WERI-Rb-1 (cell line): ENCODE measurements around the gene PRKCG.
A peak's percentile ranks its signal among the peaks of the same experiment; 100 is the strongest.

Experiments
- DNase-seq: peaks from one replicate; pipeline ENCODE4 v3.0.0-alpha.2; 2020
- H3K27ac ChIP-seq: fragments of 250-450 bp; sonication (Bioruptor Pico); 2 replicates; pipeline ENCODE4 v1.5.1; 2020; ENCODE audit warnings: mild to moderate bottlenecking, moderate library complexity
- H3K27me3 ChIP-seq: fragments of 250-450 bp; sonication (Bioruptor Pico); 2 replicates; pipeline ENCODE4 v1.5.1; 2021; ENCODE audit warnings: mild to moderate bottlenecking, low read depth, moderate library complexity; ENCODE audit not compliant: insufficient read depth, severe bottlenecking
- H3K36me3 ChIP-seq: fragments of 250-450 bp; sonication (Bioruptor Pico); 2 replicates; pipeline ENCODE4 v1.5.1; 2020; ENCODE audit warnings: mild to moderate bottlenecking, moderate library complexity
- H3K4me3 ChIP-seq: 2 replicates; pipeline ENCODE4 v1.5.1; 2011; ENCODE audit warnings: low read depth, mild to moderate bottlenecking, control low read depth, low read length
- H3K9me3 ChIP-seq: fragments of 250-450 bp; sonication (Bioruptor Pico); 2 replicates; pipeline ENCODE4 v1.5.1; 2021; ENCODE audit warnings: mild to moderate bottlenecking, moderate library complexity; ENCODE audit not compliant: severe bottlenecking
- TF ChIP-seq, protein P1 (sequence below): IDR thresholded peaks from 2 replicates; pipeline ENCODE4 v1.5.1; 2011; ENCODE audit warnings: low read depth, mild to moderate bottlenecking, control low read depth, inconsistent platforms, low read length

The PRKCG gene

GRCh38 chr19:53898636-53899341, 16.8 kb downstream of the PRKCG start:
- Histone ChIP-seq H3K36me3 (no peaks in the 10 kb centered on the region), H3K4me3 (no peak overlapping the region; the same call in 1 of the 2 replicates), H3K27me3 (peaks cover 14% of the 10 kb centered on the region), H3K9me3 (no peaks in the 10 kb centered on the region), H3K27ac (no peak overlapping the region)
- peak; percentile 66 for DNase-seq
- TF ChIP-seq, protein P1, sequence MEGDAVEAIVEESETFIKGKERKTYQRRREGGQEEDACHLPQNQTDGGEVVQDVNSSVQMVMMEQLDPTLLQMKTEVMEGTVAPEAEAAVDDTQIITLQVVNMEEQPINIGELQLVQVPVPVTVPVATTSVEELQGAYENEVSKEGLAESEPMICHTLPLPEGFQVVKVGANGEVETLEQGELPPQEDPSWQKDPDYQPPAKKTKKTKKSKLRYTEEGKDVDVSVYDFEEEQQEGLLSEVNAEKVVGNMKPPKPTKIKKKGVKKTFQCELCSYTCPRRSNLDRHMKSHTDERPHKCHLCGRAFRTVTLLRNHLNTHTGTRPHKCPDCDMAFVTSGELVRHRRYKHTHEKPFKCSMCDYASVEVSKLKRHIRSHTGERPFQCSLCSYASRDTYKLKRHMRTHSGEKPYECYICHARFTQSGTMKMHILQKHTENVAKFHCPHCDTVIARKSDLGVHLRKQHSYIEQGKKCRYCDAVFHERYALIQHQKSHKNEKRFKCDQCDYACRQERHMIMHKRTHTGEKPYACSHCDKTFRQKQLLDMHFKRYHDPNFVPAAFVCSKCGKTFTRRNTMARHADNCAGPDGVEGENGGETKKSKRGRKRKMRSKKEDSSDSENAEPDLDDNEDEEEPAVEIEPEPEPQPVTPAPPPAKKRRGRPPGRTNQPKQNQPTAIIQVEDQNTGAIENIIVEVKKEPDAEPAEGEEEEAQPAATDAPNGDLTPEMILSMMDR, result no peak

DNA sequence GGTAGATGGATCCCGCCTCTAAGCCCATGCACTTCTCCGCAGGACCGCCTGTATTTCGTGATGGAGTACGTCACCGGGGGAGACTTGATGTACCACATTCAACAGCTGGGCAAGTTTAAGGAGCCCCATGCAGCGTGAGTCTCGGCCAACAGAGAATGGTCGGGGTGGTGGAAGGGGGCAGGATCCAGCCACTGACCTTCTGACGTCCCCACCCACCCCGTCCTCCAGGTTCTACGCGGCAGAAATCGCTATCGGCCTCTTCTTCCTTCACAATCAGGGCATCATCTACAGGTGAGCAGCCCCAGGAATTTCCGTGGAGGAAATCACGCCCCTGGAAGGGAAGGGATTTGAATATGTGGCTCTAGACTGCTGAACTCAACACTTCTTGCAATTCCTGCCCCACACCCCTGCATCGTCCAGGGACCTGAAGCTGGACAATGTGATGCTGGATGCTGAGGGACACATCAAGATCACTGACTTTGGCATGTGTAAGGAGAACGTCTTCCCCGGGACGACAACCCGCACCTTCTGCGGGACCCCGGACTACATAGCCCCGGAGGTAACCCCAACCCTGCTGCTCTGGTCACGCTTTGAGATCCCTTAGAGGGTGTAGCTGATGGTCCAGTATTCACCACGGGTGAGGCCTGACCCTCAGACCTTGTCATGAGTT, 18.3 kb downstream of the PRKCG start:
- Histone ChIP-seq H3K9me3 (no peaks in the 10 kb centered on the region), H3K36me3 (no peaks in the 10 kb centered on the region), H3K27ac (no peak overlapping the region), H3K4me3 (no peak overlapping the region), H3K27me3 (peaks cover 29% of the 10 kb centered on the region)
- TF ChIP-seq, protein P1, result no peak
- no peak for DNase-seq

DNA sequence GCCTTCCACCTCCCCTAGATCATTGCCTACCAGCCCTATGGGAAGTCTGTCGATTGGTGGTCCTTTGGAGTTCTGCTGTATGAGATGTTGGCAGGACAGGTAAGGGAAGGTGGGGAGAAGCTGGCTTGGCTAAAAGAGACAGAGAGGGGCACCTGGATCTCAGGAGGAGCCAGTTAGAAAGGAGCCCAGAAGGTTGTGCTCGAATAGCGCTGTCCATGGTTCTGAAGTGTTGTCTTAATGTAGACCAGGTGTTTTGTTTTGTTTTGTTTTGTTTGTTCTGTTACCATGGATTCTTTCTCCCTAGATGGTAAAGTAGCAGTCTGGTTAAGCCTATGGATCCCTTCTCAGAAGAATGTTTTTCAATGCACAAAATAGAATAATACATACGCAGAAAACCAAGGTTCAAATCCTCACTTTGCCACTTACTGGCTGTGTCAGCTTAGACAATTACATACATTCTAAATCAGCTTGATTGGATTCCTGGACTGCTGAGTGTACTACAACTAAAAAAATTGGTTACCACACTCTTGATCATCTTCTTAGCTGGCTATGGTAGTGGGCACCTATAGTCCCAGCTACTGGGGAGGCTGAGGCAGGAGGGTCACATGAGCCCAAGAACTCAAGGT, 21.2 kb downstream of the PRKCG start:
- TF ChIP-seq, protein P1, result no peak
- no peak overlapping the region for H3K4me3 ChIP-seq
- no peaks in the 10 kb centered on the region for H3K9me3 ChIP-seq
- peaks cover 51% of the 10 kb centered on the region for H3K27me3 ChIP-seq
- no peak overlapping the region for H3K27ac ChIP-seq
- no peak for DNase-seq
- H3K36me3 ChIP-seq, result no peaks in the 10 kb centered on the region

DNA sequence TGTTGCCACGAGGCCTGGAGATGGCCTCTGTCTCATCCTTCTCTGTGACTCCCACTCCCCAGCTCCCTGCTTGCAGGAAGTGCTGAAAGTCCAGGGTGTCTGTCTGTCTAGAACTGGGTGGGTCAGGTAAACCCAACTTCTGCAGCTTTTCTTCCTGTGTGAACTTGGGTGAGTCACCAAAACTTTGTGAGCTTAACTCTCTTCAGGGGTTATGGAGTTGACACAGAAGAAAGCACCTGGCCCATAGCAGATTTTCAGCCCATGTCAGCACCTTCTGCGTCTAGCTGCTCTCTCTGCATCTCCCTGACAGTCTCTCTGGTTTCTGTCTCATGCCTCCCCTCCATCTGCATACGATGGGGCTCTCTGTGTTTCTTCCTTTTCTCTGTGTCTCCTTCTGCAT, 22.9 kb downstream of the PRKCG start:
- Histone ChIP-seq H3K36me3 (no peaks in the 10 kb centered on the region), H3K27ac (no peak overlapping the region), H3K27me3 (peaks cover 66% of the 10 kb centered on the region), H3K9me3 (no peaks in the 10 kb centered on the region), H3K4me3 (no peak overlapping the region)
- DNase-seq, result no peak
- TF ChIP-seq, protein P1, result no peak

DNA sequence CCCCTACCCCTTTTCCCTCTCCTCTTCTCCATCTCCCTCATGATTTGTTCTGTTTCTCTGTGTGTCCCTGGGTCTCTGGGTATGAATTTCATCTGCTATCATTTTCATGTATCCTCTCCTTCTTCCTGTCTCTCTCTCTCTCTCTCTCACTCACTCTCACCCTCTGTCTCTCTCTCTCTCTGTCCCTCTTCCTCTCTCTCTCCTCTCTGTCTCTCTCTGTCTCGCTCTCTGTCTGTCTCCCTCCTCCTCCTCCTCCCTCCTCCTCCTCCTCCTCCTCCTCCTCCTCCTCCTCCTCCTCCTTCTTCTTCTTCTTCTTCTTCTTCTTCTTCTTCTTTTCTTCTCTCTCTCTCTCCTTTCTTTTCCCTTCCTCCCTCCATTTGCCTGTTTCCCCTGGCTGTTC, 23.8 kb downstream of the PRKCG start:
- peaks cover 75% of the 10 kb centered on the region for H3K27me3 ChIP-seq
- no peak overlapping the region for H3K27ac ChIP-seq
- H3K4me3 ChIP-seq, result no peak overlapping the region
- H3K36me3 ChIP-seq, result no peaks in the 10 kb centered on the region
- no peak for DNase-seq
- no peaks in the 10 kb centered on the region for H3K9me3 ChIP-seq
- TF ChIP-seq, protein P1, result no peak
